IPS DF 4.7 (cell line): Measurements from ENCODE around the gene NDN.
"Not testable (repeated sequence)": the region's sequence is repeated elsewhere in the genome, so short reads cannot be mapped to it uniquely, and the experiment has no call there.

Experiments used
- DNase-seq: peaks from one replicate; pipeline ENCODE4 v3.0.0-alpha.2; 2013; ENCODE audit warnings: low spot score; ENCODE audit errors: extremely low read depth

NDN gene

DNA sequence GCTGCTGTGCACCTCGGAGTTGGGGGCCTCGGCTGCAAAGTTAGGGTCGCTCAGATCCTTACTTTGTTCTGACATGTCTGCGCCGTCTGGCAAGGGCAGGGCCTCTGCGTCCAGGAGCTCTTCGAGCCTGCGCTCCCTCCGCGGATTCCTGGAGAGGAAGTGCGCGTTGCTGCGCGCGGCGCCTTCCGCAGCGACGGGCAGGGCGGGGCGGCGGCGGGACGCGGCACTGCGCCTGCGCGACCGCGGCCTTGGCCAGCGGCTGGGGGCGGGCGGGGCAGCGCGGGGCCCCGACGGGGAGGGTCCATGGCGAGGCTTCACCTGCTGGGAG, at the start of gene NDN:
Gene NDN, minus strand, starts transcription at position 163 of the 328 bp plus-strand sequence. Its CDS starts 88 bp downstream, at position 75.
- DNase-seq: no peak

DNA sequence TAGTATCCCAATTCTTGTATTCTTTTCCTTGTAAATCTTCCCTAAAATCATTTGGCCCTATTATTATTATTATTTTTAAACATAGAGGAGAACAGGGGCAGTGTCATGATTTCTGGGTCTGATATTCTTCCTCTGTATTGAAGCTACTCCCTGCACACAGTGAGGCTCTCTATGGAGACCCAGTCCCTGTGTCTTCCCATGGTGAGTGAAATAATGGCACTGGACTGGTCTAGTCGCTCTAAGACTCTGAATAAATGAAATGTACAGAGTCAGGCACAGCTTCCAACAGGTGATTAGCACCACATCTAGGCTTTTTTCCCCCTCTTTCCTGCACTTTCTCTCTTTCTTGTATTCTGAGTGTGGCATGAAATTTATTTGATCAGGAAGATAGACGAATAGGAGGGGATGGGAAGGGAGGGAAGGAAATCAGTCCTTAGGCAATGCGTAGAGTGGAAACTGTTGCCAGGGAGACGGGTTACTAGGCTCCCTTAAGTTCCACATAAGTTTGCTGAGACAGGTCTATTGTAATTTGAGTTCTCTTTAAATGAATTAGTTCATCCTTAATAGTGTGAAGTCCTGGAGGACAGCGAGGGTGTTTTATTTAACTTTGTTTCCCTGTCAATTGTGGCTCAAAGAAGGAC, 49.0 kb upstream of the NDN start:
- no peak for DNase-seq

GRCh38 chr15:23734862-23735261, 47.8 kb upstream of the NDN start:
- no peak for DNase-seq

GRCh38 chr15:23713874-23714656, 27.0 kb upstream of the NDN start:
- not testable (repeated sequence) for DNase-seq

GRCh38 chr15:23708332-23708731, 21.2 kb upstream of the NDN start:
- DNase-seq: no peak

GRCh38 chr15:23695282-23695681, 8.2 kb upstream of the NDN start:
- DNase-seq: no peak

- DNase-seq: no peak
Observed at GRCh38 chr15:23694592-23694991, 7.5 kb upstream of the NDN start.

- no peak for DNase-seq
Observed at GRCh38 chr15:23690450-23690852, 3.3 kb upstream of the NDN start.

DNA sequence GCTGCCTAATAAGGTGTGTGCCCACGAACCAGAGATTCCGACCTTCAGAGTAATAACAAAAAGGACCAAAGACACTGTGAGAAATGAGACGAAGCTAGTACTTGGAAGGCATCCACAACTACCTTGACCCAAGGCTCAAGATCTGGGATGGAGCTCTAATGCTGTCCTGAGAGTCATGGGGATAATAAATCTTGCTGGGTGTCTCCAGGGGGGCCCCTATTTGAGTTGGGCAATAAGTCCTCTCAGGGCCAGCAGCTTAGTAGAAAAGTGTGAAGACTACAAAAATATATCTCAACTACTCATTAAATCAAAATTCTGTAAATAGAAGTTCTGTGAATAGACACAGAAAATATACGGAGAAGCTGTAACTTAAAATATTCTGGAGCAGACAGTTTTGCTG, 2.9 kb upstream of the NDN start:
- no peak for DNase-seq

DNA sequence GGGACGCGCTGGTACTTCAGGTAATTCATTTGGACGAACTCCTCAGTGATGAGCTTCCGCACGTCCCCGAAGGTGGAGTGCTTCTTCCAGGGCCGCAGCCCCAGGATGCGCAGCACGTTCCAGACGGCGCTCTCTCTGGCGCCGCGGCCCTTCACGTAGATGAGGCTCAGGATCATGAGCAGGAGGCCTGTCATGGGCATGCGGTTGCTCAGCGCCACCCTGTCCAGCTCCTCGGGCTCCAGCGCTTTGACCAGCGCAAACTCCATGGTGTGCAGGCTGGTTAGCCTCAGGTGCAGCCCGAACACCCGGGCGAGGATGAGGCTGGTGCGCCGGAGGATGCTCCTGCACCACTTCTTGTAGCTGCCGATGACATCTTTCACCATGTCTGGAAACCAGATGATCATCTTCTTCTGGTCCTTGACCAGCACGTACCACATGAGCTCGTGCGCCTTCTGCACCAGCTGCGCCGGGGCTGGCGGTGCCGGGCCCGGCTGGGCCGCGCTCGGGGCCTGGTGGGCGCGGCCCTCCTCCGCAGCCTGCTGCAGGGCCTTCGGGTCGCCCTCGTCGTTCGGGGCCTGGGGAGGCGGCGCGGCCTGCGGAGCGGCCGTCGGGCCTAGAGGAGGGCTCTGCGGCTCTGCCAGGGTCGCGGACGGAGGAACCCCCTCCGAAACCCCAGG, 501 bp downstream of the NDN start:
- DNase-seq: no peak

DNA sequence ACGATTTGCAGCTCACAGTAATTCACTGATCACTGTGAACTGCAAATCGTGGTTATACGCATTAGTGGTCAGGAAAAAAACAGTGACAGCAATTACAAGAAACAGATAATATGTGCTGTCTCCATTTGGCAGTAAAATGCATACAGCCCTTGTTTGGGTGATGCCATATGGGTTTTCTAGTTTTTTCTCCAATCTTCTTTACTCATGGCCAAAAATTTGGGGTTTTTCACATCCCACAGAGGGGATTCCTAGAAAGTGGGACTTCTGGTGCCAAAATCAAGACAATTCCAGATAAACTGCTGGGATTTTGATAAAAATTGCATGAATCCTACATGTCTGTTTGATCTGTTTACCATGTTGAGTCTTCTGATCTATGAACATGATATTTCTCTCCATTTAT, 15.6 kb downstream of the NDN start:
- no peak for DNase-seq

DNA sequence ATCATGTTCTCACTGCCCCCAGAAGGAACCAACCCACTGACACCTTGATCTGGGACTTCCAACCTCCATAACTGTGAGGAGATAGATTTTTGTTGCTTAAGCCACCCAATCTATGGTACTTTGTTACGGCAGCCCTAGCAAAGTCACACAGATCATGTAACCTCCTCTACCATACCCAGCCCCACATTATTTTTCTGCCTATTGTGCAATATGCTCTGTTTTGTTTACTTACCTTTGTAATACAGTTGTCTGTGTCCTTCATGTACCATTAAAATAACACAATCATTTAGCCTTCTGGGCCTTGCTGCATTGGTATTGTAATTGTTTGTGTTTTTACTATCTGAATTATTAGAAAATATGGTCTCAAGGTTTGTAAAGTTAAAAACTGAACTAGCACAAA, 16.1 kb downstream of the NDN start:
- DNase-seq: no peak

DNA sequence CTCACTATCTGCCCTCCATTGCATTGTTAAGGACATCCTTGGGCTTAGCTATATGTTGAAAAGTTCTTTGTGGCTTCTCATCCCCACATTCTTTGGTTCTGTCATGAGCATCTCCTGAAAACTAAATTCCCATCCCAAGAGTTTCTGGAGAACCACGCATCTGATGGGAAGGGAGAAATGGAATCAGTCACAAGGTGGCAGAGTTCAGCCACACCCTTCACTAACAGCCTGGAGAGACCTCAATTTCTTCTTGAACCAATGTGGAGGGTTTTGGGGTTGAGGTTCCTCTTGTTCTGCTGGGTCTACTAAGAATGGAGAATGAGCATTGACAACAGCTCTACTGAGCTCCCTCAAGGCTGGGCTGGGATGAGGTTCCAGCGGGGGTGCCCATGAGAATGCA, 23.9 kb downstream of the NDN start:
- DNase-seq: no peak

DNA sequence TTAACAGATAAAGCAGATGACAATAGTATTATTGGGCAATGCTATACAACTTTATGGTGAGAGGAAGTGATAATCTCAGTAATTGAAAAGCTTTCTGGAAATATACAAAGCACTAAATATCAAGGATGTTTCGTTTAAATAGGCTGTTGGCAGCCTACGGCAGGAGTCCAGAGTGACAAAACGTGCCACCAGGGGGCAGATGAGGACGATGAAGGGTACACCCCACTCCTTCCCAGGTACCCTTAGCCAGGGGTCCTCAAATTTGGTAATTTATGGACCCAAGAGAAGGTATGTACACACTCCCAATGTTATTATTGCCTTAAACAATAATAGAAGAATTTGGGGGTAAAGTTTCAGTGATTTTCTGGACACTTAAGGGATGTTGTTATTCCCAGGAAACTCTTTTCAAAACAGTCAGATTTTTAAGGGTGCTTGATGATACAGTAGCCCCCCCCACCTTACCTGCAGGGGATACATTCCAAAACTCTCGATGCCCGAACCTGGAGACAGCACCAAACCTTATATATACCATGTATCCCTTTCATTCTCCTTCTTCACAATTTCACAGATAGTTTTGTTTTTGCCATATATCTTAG, 38.1 kb downstream of the NDN start:
- DNase-seq: no peak

- no peak for DNase-seq
Observed at GRCh38 chr15:23647421-23648370, 39.4 kb downstream of the NDN start, which contains the start of gene MAGEL2. Gene MAGEL2, minus strand, starts transcription at chr15:23647867. Its CDS starts 125 bp downstream, at chr15:23647742.

GRCh38 chr15:23647001-23647295, 40.2 kb downstream of the NDN start:
- DNase-seq: no peak

GRCh38 chr15:23646165-23647000, 40.7 kb downstream of the NDN start:
- DNase-seq: no peak

- no peak for DNase-seq
Observed at GRCh38 chr15:23645371-23646164, 41.5 kb downstream of the NDN start.

GRCh38 chr15:23644829-23645228, 42.3 kb downstream of the NDN start:
- DNase-seq: no peak
